Loucy (cell line): ENCODE results near the gene PHKB.

Source experiments
- H2AFZ ChIP-seq: fragments of 200-600 bp; sonication (generic); 2 replicates; pipeline ENCODE4 v1.6.0; 2016; ENCODE audit warnings: antibody characterized with exemption, mild to moderate bottlenecking, low read length, moderate library complexity
- H3F3A ChIP-seq: fragments of 200-600 bp; 2 replicates; pipeline ENCODE4 v1.6.0; 2016; ENCODE audit warnings: antibody characterized with exemption, low read depth, mild to moderate bottlenecking
- H3K27me3 ChIP-seq: fragments of 200-600 bp; sonication (generic); 2 replicates; pipeline ENCODE4 v1.6.1; 2014; ENCODE audit warnings: low read length, mild to moderate bottlenecking; ENCODE audit not compliant: insufficient read depth, poor library complexity, severe bottlenecking
- H3K36me3 ChIP-seq: fragments of 200-600 bp; sonication (generic); 2 replicates; pipeline ENCODE4 v1.6.1; 2016; ENCODE audit warnings: low read length; ENCODE audit not compliant: insufficient read depth
- H3K4me1 ChIP-seq: fragments of 200-600 bp; sonication (generic); 2 replicates; pipeline ENCODE4 v1.5.1; 2014; ENCODE audit warnings: low read length, mild to moderate bottlenecking; ENCODE audit not compliant: insufficient read depth, poor library complexity, severe bottlenecking
- H3K4me2 ChIP-seq: fragments of 200-600 bp; sonication (generic); 2 replicates; pipeline ENCODE4 v1.6.0; 2014; ENCODE audit warnings: antibody characterized with exemption, low read length, low read depth, mild to moderate bottlenecking; ENCODE audit not compliant: poor library complexity, severe bottlenecking
- H3K4me3 ChIP-seq: fragments of 200-600 bp; sonication (generic); 2 replicates; pipeline ENCODE4 v1.5.1; 2014; ENCODE audit warnings: low read length, mild to moderate bottlenecking, mixed read lengths; ENCODE audit not compliant: poor library complexity, severe bottlenecking
- H3K79me2 ChIP-seq: fragments of 200-600 bp; sonication (generic); 2 replicates; pipeline ENCODE4 v1.6.1; 2014; ENCODE audit warnings: low read length; ENCODE audit not compliant: insufficient read depth
- H3K9ac ChIP-seq: fragments of 200-600 bp; sonication (generic); 2 replicates; pipeline ENCODE4 v1.6.0; 2014; ENCODE audit warnings: mild to moderate bottlenecking, low read depth, low read length, moderate library complexity; ENCODE audit not compliant: poor library complexity, severe bottlenecking
- H3K9me2 ChIP-seq: fragments of 200-600 bp; sonication (generic); replicated peaks from 2 replicates; pipeline ENCODE4 v1.6.1; 2016; ENCODE audit warnings: low read depth, low read length, mixed read lengths
- H3K9me3 ChIP-seq: fragments of 200-600 bp; sonication (generic); 2 replicates; pipeline ENCODE4 v1.6.1; 2014; ENCODE audit warnings: mild to moderate bottlenecking, antibody characterized with exemption, low read length, low read depth; ENCODE audit not compliant: insufficient read depth
- H4K20me1 ChIP-seq: fragments of 200-600 bp; sonication (generic); 2 replicates; pipeline ENCODE4 v1.6.0; 2014; ENCODE audit warnings: antibody characterized with exemption, low read length, mild to moderate bottlenecking; ENCODE audit not compliant: insufficient read depth, poor library complexity, severe bottlenecking
- CTCF ChIP-seq: fragments of 200-600 bp; sonication (generic); conservative IDR thresholded peaks from 2 replicates; pipeline ENCODE4 v1.5.1; 2014; ENCODE audit warnings: mild to moderate bottlenecking, antibody characterized with exemption, low read length
- EZH2phosphoT487 ChIP-seq: fragments of 200-600 bp; IDR thresholded peaks from 2 replicates; pipeline ENCODE4 v1.6.1; 2018; ENCODE audit warnings: antibody characterized with exemption, mild to moderate bottlenecking, moderate library complexity, borderline replicate concordance

Gene PHKB

GRCh38 chr16:47624563-47624962 lies 163.4 kb downstream of the PHKB start:
- no peak overlapping the region for H3K9ac ChIP-seq

GRCh38 chr16:47625115-47625567 lies 164.0 kb downstream of the PHKB start:
- Histone ChIP-seq H4K20me1 (no peaks in the 10 kb centered on the region), H3K9me3 (no peaks in the 10 kb centered on the region), H3K4me2 (no peak overlapping the region), H3K79me2 (no peaks in the 10 kb centered on the region), H3F3A (no peaks in the 10 kb centered on the region), H3K36me3 (no peaks in the 10 kb centered on the region), H3K4me1 (peaks cover 6% of the 10 kb centered on the region), H3K4me3 (no peak overlapping the region), H3K27me3 (no peaks in the 10 kb centered on the region), H3K9ac (no peak overlapping the region), H2AFZ (no peak overlapping the region), H3K9me2 (no peaks in the 10 kb centered on the region; the same call in 1 of the 2 replicates)
- no peak for TF ChIP-seq EZH2phosphoT487
- TF ChIP-seq CTCF, result no peak

More at GRCh38 chr16:47624563-47624962, 163.4 kb downstream of the PHKB start:
- Histone ChIP-seq H3K9me3 (no peaks in the 10 kb centered on the region), H3K27me3 (no peaks in the 10 kb centered on the region), H3K4me3 (no peak overlapping the region), H3K9me2 (no peaks in the 10 kb centered on the region; the same call in 1 of the 2 replicates), H3K4me2 (no peak overlapping the region), H2AFZ (no peak overlapping the region), H3K36me3 (no peaks in the 10 kb centered on the region), H4K20me1 (no peaks in the 10 kb centered on the region), H3F3A (no peaks in the 10 kb centered on the region), H3K79me2 (no peaks in the 10 kb centered on the region), H3K4me1 (peaks cover 6% of the 10 kb centered on the region)
- TF ChIP-seq EZH2phosphoT487 (no peak), CTCF (no peak)

DNA sequence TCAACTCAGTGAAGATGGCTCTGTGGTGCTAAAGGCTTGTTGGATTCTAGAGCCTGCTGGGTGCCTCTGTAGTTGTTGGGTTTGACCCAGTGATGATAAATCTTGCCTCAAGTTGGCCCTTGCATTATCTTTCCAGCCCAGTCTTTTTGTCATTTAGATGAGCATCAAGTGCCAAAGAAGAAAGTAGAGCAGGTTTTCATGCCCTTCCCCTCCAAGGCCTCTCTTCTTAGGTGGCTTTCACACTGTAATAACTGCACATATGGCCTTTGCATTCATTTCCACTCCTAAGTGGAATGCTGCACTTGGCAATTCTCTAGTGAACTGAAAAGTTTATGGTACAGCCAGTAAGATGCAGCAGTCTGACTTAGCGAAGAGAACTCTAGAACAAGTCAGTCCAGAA lies 165.1 kb downstream of the PHKB start:
- H3K79me2 ChIP-seq, result no peaks in the 10 kb centered on the region
- TF ChIP-seq CTCF, result no peak
- no peak for TF ChIP-seq EZH2phosphoT487
- no peaks in the 10 kb centered on the region for H4K20me1 ChIP-seq
- no peak overlapping the region for H3K9ac ChIP-seq
- H3K36me3 ChIP-seq, result no peaks in the 10 kb centered on the region
- H3K9me2 ChIP-seq, result no peaks in the 10 kb centered on the region; the same call in 1 of the 2 replicates
- H3K4me2 ChIP-seq, result no peak overlapping the region
- no peaks in the 10 kb centered on the region for H3K9me3 ChIP-seq
- H3K27me3 ChIP-seq, result no peaks in the 10 kb centered on the region
- H2AFZ ChIP-seq, result no peak overlapping the region
- no peak overlapping the region for H3K4me3 ChIP-seq
- peaks cover 6% of the 10 kb centered on the region for H3K4me1 ChIP-seq
- H3F3A ChIP-seq, result no peaks in the 10 kb centered on the region
